Lower leg skin (tissue), 4 donors: ENCODE data around the gene ALX4. TPM values are rescaled to one million over a fixed set of nuclear protein-coding genes. Genes with fewer than 3 reads are reported as not detected.
A peak's percentile ranks its signal among the peaks of the same experiment; 100 is the strongest.

ENCODE experiments used
- DNase-seq, 2 donors: peaks; one replicate each; pipeline ENCODE4 v3.0.0-alpha.2; 2019; ENCODE audit warnings: low spot score in 2 of 2
- H3K4me3 ChIP-seq: fragments of 200-600 bp; sonication (generic); 2 replicates; pipeline ENCODE4 v1.5.1; 2017; ENCODE audit warnings: mild to moderate bottlenecking, low read depth; ENCODE audit not compliant: poor library complexity, severe bottlenecking
- CTCF ChIP-seq, 3 donors: fragments of 450-650 bp; IDR thresholded peaks; one replicate each; pipeline ENCODE4 v1.5.1; 2016; ENCODE audit warnings: antibody characterized with exemption in 3 of 3, mild to moderate bottlenecking in 3 of 3, moderate library complexity in 2 of 3
- POLR2A ChIP-seq, 2 donors: fragments of 450-650 bp; IDR thresholded peaks; one replicate each; pipeline ENCODE4 v1.6.1; 2016 to 2017; ENCODE audit warnings: antibody characterized with exemption in 2 of 2, mild to moderate bottlenecking in 1 of 2, moderate library complexity in 1 of 2
- WGBS, 2 donors: methylation state at CpG; one replicate each; pipeline ENCODE4 v1.1.5; 2018; 5-methylcytosine and 5-hydroxymethylcytosine counted together
- intact Hi-C: fragments of 100-400 bp; cut with DNase I; formaldehyde crosslinking; loops from one replicate; pipeline ENCODE4 v1.15.0; 2023; ENCODE audit warnings: low total_unique reads
- total RNA-seq, 4 donors: library from RNA; depleted of rRNA; stranded (reverse); fragments of >200 nt; gene quantifications; one replicate each; pipeline ENCODE4 v1.1.0, GENCODE V29; 2016

ALX4 gene
- total RNA-seq, 4 donors from 2014 or later, result 0.04 to 1.7 (median 0.96) TPM; not detected in 1

GRCh38 chr11:44269369-44270351 lies 40.3 kb downstream of the ALX4 start:
- intact Hi-C loops, result no loop called here
- peak in 1 of 2 donors; percentile 50 for DNase-seq
- WGBS, 2 donors, result 70 to 76% methylated on average over 17 of the region's 17 CpGs
- no peak for TF ChIP-seq POLR2A (IDR thresholded peaks at IDR 0.05)
- no peak for TF ChIP-seq CTCF (IDR thresholded peaks at IDR 0.05)
- H3K4me3 ChIP-seq, result no peak overlapping the region

DNA sequence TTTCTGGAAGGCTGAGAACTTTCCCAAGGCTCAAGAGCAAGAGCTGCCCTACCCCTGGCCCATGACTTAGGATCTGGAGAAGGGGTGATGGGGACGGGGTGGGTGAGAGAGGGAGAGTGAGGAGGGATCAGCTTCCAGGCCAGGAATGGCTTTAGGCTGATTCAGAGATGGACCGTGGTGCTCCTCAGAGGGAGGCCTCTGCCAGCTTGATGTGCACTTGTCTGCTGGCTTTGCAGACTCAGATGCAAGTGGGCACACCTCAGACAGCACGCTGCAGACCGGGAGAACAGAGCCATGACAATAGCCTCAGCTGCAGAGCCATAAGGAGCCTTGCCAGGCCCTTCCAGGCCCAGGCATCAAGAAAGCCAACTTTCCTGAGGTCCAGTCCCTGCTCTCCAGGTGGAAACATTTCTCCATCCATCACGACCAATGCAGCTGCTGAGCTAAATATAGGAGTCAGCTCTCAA lies 41.3 kb downstream of the ALX4 start:
- 61 to 83% methylated on average over 3 to 5 of the region's 5 CpGs for WGBS, 2 donors
- H3K4me3 ChIP-seq, result no peak overlapping the region
- intact Hi-C loops, result no loop called here
- TF ChIP-seq CTCF (IDR thresholded peaks at IDR 0.05), result no peak
- TF ChIP-seq POLR2A (IDR thresholded peaks at IDR 0.05), result no peak
- DNase-seq, result peak in 1 of 2 donors; percentile 36

GRCh38 chr11:44267750-44268613 lies 42.0 kb downstream of the ALX4 start:
- intact Hi-C loops, result no loop called here
- TF ChIP-seq POLR2A (IDR thresholded peaks at IDR 0.05), result no peak
- no peak for TF ChIP-seq CTCF (IDR thresholded peaks at IDR 0.05)
- WGBS, 2 donors, result 80 to 86% methylated on average over 8 of the region's 8 CpGs
- no peak overlapping the region for H3K4me3 ChIP-seq
- peak in 1 of 2 donors; percentile 80 for DNase-seq

GRCh38 chr11:44267006-44267749 lies 42.8 kb downstream of the ALX4 start:
- intact Hi-C loops, result no loop called here
- peak in 1 of 2 donors; percentile 76 for DNase-seq
- TF ChIP-seq CTCF (IDR thresholded peaks at IDR 0.05) (no peak), POLR2A (IDR thresholded peaks at IDR 0.05) (no peak)
- H3K4me3 ChIP-seq, result no peak overlapping the region
- WGBS, 2 donors, result 80 to 85% methylated on average over 24 of the region's 24 CpGs
